Endothelial cell of umbilical vein (primary cell): ENCODE results near the gene CHMP5. TPM values are rescaled to one million over a fixed set of nuclear protein-coding genes. Genes with fewer than 3 reads are reported as not detected.

Experiments used
- BruUV-seq: library from RNA; stranded (reverse); fragments of 400-500 nt; replicated peaks from 2 replicates; lab custom pipeline; 2021; lab: Mats Ljungman, UMichigan
- CTCF ChIA-PET: fragments of 300-600, 350-600 bp; sonication (Branson Sonifier 250); formaldehyde crosslinking; loops from one replicate; lab custom pipeline; 2021; ENCODE audit warnings: antibody characterized with exemption, inconsistent platforms; lab: Charles Lee
- POLR2A ChIA-PET: fragments of 300-600, 350-600 bp; sonication (Branson Sonifier 250); formaldehyde crosslinking; loops from one replicate; lab custom pipeline; 2021; ENCODE audit warnings: antibody characterized with exemption, inconsistent platforms; lab: Charles Lee
- DNase-seq: peaks from one replicate; pipeline ENCODE4 v3.0.0-alpha.2; 2011; ENCODE audit warnings: low read depth, low spot score
- FAIRE-seq: peaks from 2 replicates; lab custom pipeline; 2011; peaks lifted over from hg19 to GRCh38; lab: Jason Lieb, UNC
- H2AFZ ChIP-seq: 2 replicates; pipeline ENCODE4 v1.6.0; 2012; ENCODE audit warnings: low read depth, low read length, control low read depth, inconsistent platforms
- H3K27ac ChIP-seq: 2 replicates; pipeline ENCODE4 v1.5.1; 2011; ENCODE audit warnings: low read depth, mild to moderate bottlenecking, control low read depth, low read length, moderate library complexity; ENCODE audit not compliant: insufficient read depth
- H3K27me3 ChIP-seq, 2 experiments: 2 replicates each; pipeline versions ENCODE4 v1.6.0 to v1.6.1; 2011; ENCODE audit warnings: low read length in 2 of 2, mixed read lengths in 1 of 2; ENCODE audit not compliant: control insufficient read depth in 2 of 2, insufficient read depth in 2 of 2
- H3K36me3 ChIP-seq, 2 experiments: 2 replicates in 1 of 2; 3 replicates in 1 of 2; pipeline ENCODE4 v1.5.1; 2011; ENCODE audit warnings: low read length in 2 of 2, mild to moderate bottlenecking in 1 of 2, moderate library complexity in 1 of 2; ENCODE audit not compliant: control insufficient read depth in 2 of 2, insufficient read depth in 2 of 2; ENCODE audit errors: extremely low read depth in 1 of 2
- H3K4me1 ChIP-seq: 3 replicates; pipeline ENCODE4 v1.5.1; 2011; ENCODE audit warnings: mild to moderate bottlenecking, low read length; ENCODE audit not compliant: control insufficient read depth, insufficient read depth; ENCODE audit errors: extremely low read depth
- H3K4me2 ChIP-seq: 2 replicates; pipeline ENCODE4 v1.6.1; 2011; ENCODE audit warnings: low read length, control low read depth, mixed read lengths; ENCODE audit not compliant: insufficient read depth
- H3K4me3 ChIP-seq, 3 experiments: fragments of 200-600 bp in 1 of 3; sonication (generic), shearing (Covaris generic) in 1 of 3; replicated peaks in 1 of 3; 2 replicates each; pipeline ENCODE4 v1.5.1; 2011 to 2016; ENCODE audit warnings: control low read depth in 3 of 3, low read length in 3 of 3, mild to moderate bottlenecking in 2 of 3, inconsistent platforms in 1 of 3, low read depth in 1 of 3, moderate library complexity in 1 of 3; ENCODE audit not compliant: insufficient read depth in 1 of 3
- H3K79me2 ChIP-seq: 2 replicates; pipeline ENCODE4 v1.6.0; 2012; ENCODE audit warnings: low read length, inconsistent platforms; ENCODE audit not compliant: control insufficient read depth, insufficient read depth
- H3K9ac ChIP-seq: replicated peaks from 2 replicates; pipeline ENCODE3; 2011; ENCODE audit warnings: low read length, control low read depth; ENCODE audit not compliant: insufficient read depth; ENCODE audit errors: extremely low read depth
- H3K9me1 ChIP-seq: replicated peaks from 3 replicates; pipeline ENCODE4 v1.6.0; 2011; ENCODE audit warnings: mild to moderate bottlenecking, low read length; ENCODE audit not compliant: control insufficient read depth, insufficient read depth; ENCODE audit errors: extremely low read depth
- H3K9me3 ChIP-seq: replicated peaks from 2 replicates; pipeline ENCODE4 v1.5.1; 2012; ENCODE audit warnings: low read length, inconsistent platforms; ENCODE audit not compliant: control insufficient read depth, insufficient read depth
- H4K20me1 ChIP-seq: replicated peaks from 2 replicates; pipeline ENCODE3; 2011; ENCODE audit warnings: mild to moderate bottlenecking, low read length; ENCODE audit not compliant: control insufficient read depth, insufficient read depth; ENCODE audit errors: extremely low read depth
- CTCF ChIP-seq, 2 donors: IDR thresholded peaks; 1 replicate in 1 of 2; 2 replicates in 1 of 2; pipeline ENCODE4 v1.5.1; 2011; ENCODE audit warnings: low read length in 2 of 2, mild to moderate bottlenecking in 2 of 2, moderate library complexity in 2 of 2, control low read depth in 1 of 2, inconsistent platforms in 1 of 2, low read depth in 1 of 2; ENCODE audit not compliant: insufficient read depth in 1 of 2; ENCODE audit errors: extremely low read depth in 1 of 2
- EZH2 ChIP-seq: IDR thresholded peaks from 2 replicates; pipeline ENCODE4 v1.6.1; 2012; ENCODE audit warnings: borderline replicate concordance, low read depth, mild to moderate bottlenecking, moderate library complexity, low read length, inconsistent platforms; ENCODE audit not compliant: severe bottlenecking
- FOS ChIP-seq: IDR thresholded peaks from 2 replicates; pipeline ENCODE4 v1.6.1; 2011; ENCODE audit warnings: mild to moderate bottlenecking, low read length, moderate library complexity, borderline replicate concordance; ENCODE audit not compliant: insufficient read depth
- GATA2 ChIP-seq: IDR thresholded peaks from 2 replicates; pipeline ENCODE4 v1.7.0; 2011; ENCODE audit warnings: low read depth, mild to moderate bottlenecking, moderate library complexity, mixed read lengths, low read length; ENCODE audit not compliant: insufficient read length, insufficient read depth
- JUN ChIP-seq: IDR thresholded peaks from 2 replicates; pipeline ENCODE4 v1.6.1; 2011; ENCODE audit warnings: borderline replicate concordance, low read depth; ENCODE audit not compliant: insufficient read length, insufficient read depth
- MAX ChIP-seq: IDR thresholded peaks from 2 replicates; pipeline ENCODE4 v1.6.1; 2011; ENCODE audit not compliant: insufficient read depth, insufficient read length
- MYC ChIP-seq: IDR thresholded peaks from one replicate; pipeline ENCODE4 v1.6.1; 2011; ENCODE audit warnings: mild to moderate bottlenecking, low read depth, low read length
- POLR2A ChIP-seq: IDR thresholded peaks from 2 replicates; pipeline ENCODE4 v1.6.1; 2012; ENCODE audit warnings: low read depth, mild to moderate bottlenecking, control low read depth, low read length
- POLR2AphosphoS5 ChIP-seq: IDR thresholded peaks from 2 replicates; pipeline ENCODE4 v1.6.1; 2012; ENCODE audit warnings: low read depth, mild to moderate bottlenecking, control low read depth, low read length, moderate library complexity; ENCODE audit not compliant: insufficient read depth
- dilution Hi-C: fragments of 300-500 bp; cut with MboI; formaldehyde crosslinking; loops from one replicate; pipeline ENCODE4 v1.15.0; 2019; ENCODE audit warnings: low sequenced_read_pairs; ENCODE audit not compliant: extremely low pct_ligation_motif_present
- intact Hi-C: fragments of 100-400 bp; cut with micrococcal nuclease; formaldehyde crosslinking; loops from one replicate; pipeline ENCODE4 v1.10.0; 2022
- polyA plus RNA-seq, 4 experiments: library from polyadenylated mRNA; depleted of rRNA in 3 of 4; stranded (reverse) in 3 of 4; unstranded in 1 of 4; fragments of >200 nt; gene quantifications; 2 replicates each; pipeline versions ENCODE4 v1.2.1 to v1.2.3, GENCODE V29; 2011 to 2012; ENCODE audit warnings: missing spikeins in 1 of 4
- total RNA-seq: library from RNA; stranded (reverse); gene quantifications from 2 replicates; pipeline ENCODE4 v1.2.3, GENCODE V29; 2021

The CHMP5 gene
- total and polyA plus RNA-seq, 2 donors (not counting 3 experiments of a cell fraction or from before 2014, with no cell fraction given): 33.2 to 55.8 TPM

GRCh38 chr9:33222031-33222430 lies 42.8 kb upstream of the CHMP5 start:
- H4K20me1 ChIP-seq: no peaks in the 10 kb centered on the region
- CTCF ChIA-PET: interaction anchor here (1.0 kb wide), 1 partner anchor 122 kb away, joined by 3 read pairs; no protein-coding TSS in a partner anchor
- DNase-seq (no peak), FAIRE-seq (no peak)
- no peaks in the 10 kb centered on the region for H3K9me3 ChIP-seq
- no peak overlapping the region for H2AFZ ChIP-seq
- dilution Hi-C loops (no loop called here), intact Hi-C loops (no loop called here)
- peaks cover 9% of the 10 kb centered on the region for H3K4me1 ChIP-seq
- H3K27ac ChIP-seq: no peak overlapping the region
- TF ChIP-seq POLR2A (no peak), FOS (no peak), MYC (no peak), JUN (no peak), POLR2AphosphoS5 (no peak), CTCF (IDR thresholded peaks at IDR 0.05; ENCODE audit: extremely low read depth in 1 of 2, insufficient read depth in 1 of 2, low read depth in 1 of 2, low read length in 2 of 2) (no peak), GATA2 (no peak), EZH2 (no peak), MAX (no peak)
- no peak overlapping the region for H3K4me2 ChIP-seq
- no peak overlapping the region for H3K4me3 ChIP-seq
- no TSS peak for BruUV-seq
- H3K9ac ChIP-seq: no peak overlapping the region
- H3K36me3 ChIP-seq: no peaks in the 10 kb centered on the region
- no peaks in the 10 kb centered on the region for H3K9me1 ChIP-seq
- POLR2A ChIA-PET: no interaction called here
- H3K79me2 ChIP-seq: no peaks in the 10 kb centered on the region
- peaks cover 2 to 3% of the 10 kb centered on the region in 2 experiments for H3K27me3 ChIP-seq
